ENCODE results near the gene USP28.

GRCh38 chr11:113904379-113905101, 29.2 kb upstream of the USP28 start, which contains the start of gene HTR3B:
- TF ChIP-seq POLR2AphosphoS5 (IDR thresholded peaks at IDR 0.05; ENCODE audit: low read depth, low read length) (no peak), POLR2A (IDR thresholded peaks at IDR 0.05; ENCODE audit: low read depth, low read length) (no peak)
